Loucy (cell line): Measurements from ENCODE around the gene SOCS7.

Experiments used
- H2AFZ ChIP-seq: fragments of 200-600 bp; sonication (generic); 2 replicates; pipeline ENCODE4 v1.6.0; 2016; ENCODE audit warnings: antibody characterized with exemption, mild to moderate bottlenecking, low read length, moderate library complexity
- H3F3A ChIP-seq: fragments of 200-600 bp; 2 replicates; pipeline ENCODE4 v1.6.0; 2016; ENCODE audit warnings: antibody characterized with exemption, low read depth, mild to moderate bottlenecking
- H3K27me3 ChIP-seq: fragments of 200-600 bp; sonication (generic); 2 replicates; pipeline ENCODE4 v1.6.1; 2014; ENCODE audit warnings: low read length, mild to moderate bottlenecking; ENCODE audit not compliant: insufficient read depth, poor library complexity, severe bottlenecking
- H3K36me3 ChIP-seq: fragments of 200-600 bp; sonication (generic); 2 replicates; pipeline ENCODE4 v1.6.1; 2016; ENCODE audit warnings: low read length; ENCODE audit not compliant: insufficient read depth
- H3K4me1 ChIP-seq: fragments of 200-600 bp; sonication (generic); 2 replicates; pipeline ENCODE4 v1.5.1; 2014; ENCODE audit warnings: low read length, mild to moderate bottlenecking; ENCODE audit not compliant: insufficient read depth, poor library complexity, severe bottlenecking
- H3K4me2 ChIP-seq: fragments of 200-600 bp; sonication (generic); 2 replicates; pipeline ENCODE4 v1.6.0; 2014; ENCODE audit warnings: antibody characterized with exemption, low read length, low read depth, mild to moderate bottlenecking; ENCODE audit not compliant: poor library complexity, severe bottlenecking
- H3K4me3 ChIP-seq: fragments of 200-600 bp; sonication (generic); 2 replicates; pipeline ENCODE4 v1.5.1; 2014; ENCODE audit warnings: low read length, mild to moderate bottlenecking, mixed read lengths; ENCODE audit not compliant: poor library complexity, severe bottlenecking
- H3K79me2 ChIP-seq: fragments of 200-600 bp; sonication (generic); 2 replicates; pipeline ENCODE4 v1.6.1; 2014; ENCODE audit warnings: low read length; ENCODE audit not compliant: insufficient read depth
- H3K9ac ChIP-seq: fragments of 200-600 bp; sonication (generic); 2 replicates; pipeline ENCODE4 v1.6.0; 2014; ENCODE audit warnings: mild to moderate bottlenecking, low read depth, low read length, moderate library complexity; ENCODE audit not compliant: poor library complexity, severe bottlenecking
- H3K9me2 ChIP-seq: fragments of 200-600 bp; sonication (generic); replicated peaks from 2 replicates; pipeline ENCODE4 v1.6.1; 2016; ENCODE audit warnings: low read depth, low read length, mixed read lengths
- H3K9me3 ChIP-seq: fragments of 200-600 bp; sonication (generic); 2 replicates; pipeline ENCODE4 v1.6.1; 2014; ENCODE audit warnings: mild to moderate bottlenecking, antibody characterized with exemption, low read length, low read depth; ENCODE audit not compliant: insufficient read depth
- H4K20me1 ChIP-seq: fragments of 200-600 bp; sonication (generic); 2 replicates; pipeline ENCODE4 v1.6.0; 2014; ENCODE audit warnings: antibody characterized with exemption, low read length, mild to moderate bottlenecking; ENCODE audit not compliant: insufficient read depth, poor library complexity, severe bottlenecking
- CTCF ChIP-seq: fragments of 200-600 bp; sonication (generic); conservative IDR thresholded peaks from 2 replicates; pipeline ENCODE4 v1.5.1; 2014; ENCODE audit warnings: mild to moderate bottlenecking, antibody characterized with exemption, low read length
- EZH2phosphoT487 ChIP-seq: fragments of 200-600 bp; IDR thresholded peaks from 2 replicates; pipeline ENCODE4 v1.6.1; 2018; ENCODE audit warnings: antibody characterized with exemption, mild to moderate bottlenecking, moderate library complexity, borderline replicate concordance

SOCS7 gene

GRCh38 chr17:38336838-38337237 is 14.8 kb upstream of the SOCS7 start:
- Histone ChIP-seq H2AFZ (no peak overlapping the region), H3K9me3 (no peaks in the 10 kb centered on the region), H3F3A (no peaks in the 10 kb centered on the region), H3K27me3 (no peaks in the 10 kb centered on the region), H3K4me2 (no peak overlapping the region), H3K4me3 (no peak overlapping the region), H3K36me3 (no peaks in the 10 kb centered on the region), H3K9me2 (no peaks in the 10 kb centered on the region), H3K9ac (no peak overlapping the region), H4K20me1 (no peaks in the 10 kb centered on the region), H3K4me1 (no peaks in the 10 kb centered on the region), H3K79me2 (no peaks in the 10 kb centered on the region)
- no peak for TF ChIP-seq CTCF
- no peak for TF ChIP-seq EZH2phosphoT487

GRCh38 chr17:38338053-38338452 is 13.6 kb upstream of the SOCS7 start:
- no peaks in the 10 kb centered on the region for H3K9me3 ChIP-seq
- no peak overlapping the region for H2AFZ ChIP-seq
- H3F3A ChIP-seq = no peaks in the 10 kb centered on the region
- H3K4me2 ChIP-seq = no peak overlapping the region
- no peaks in the 10 kb centered on the region for H3K36me3 ChIP-seq
- no peak overlapping the region for H3K9ac ChIP-seq
- H3K79me2 ChIP-seq = no peaks in the 10 kb centered on the region
- H3K9me2 ChIP-seq = no peaks in the 10 kb centered on the region
- H4K20me1 ChIP-seq = no peaks in the 10 kb centered on the region
- no peaks in the 10 kb centered on the region for H3K27me3 ChIP-seq
- no peak for TF ChIP-seq EZH2phosphoT487
- no peak for TF ChIP-seq CTCF
- H3K4me1 ChIP-seq = no peaks in the 10 kb centered on the region
- no peak overlapping the region for H3K4me3 ChIP-seq

- Histone ChIP-seq H3K9me2 (no peaks in the 10 kb centered on the region), H3K27me3 (no peaks in the 10 kb centered on the region), H3K9ac (no peak overlapping the region), H3K4me2 (no peak overlapping the region), H3K4me1 (no peaks in the 10 kb centered on the region), H3F3A (no peaks in the 10 kb centered on the region), H3K79me2 (no peaks in the 10 kb centered on the region), H3K36me3 (no peaks in the 10 kb centered on the region), H4K20me1 (no peaks in the 10 kb centered on the region), H2AFZ (no peak overlapping the region), H3K9me3 (no peaks in the 10 kb centered on the region), H3K4me3 (no peak overlapping the region)
- TF ChIP-seq EZH2phosphoT487 (no peak), CTCF (no peak)
Measured at GRCh38 chr17:38338535-38338934, 13.1 kb upstream of the SOCS7 start.
